NCI-H1105 treated with DMSO at 0.1 percent for 48 hours (cell line): Measurements from ENCODE around the gene PTPRA.
"Not testable (repeated sequence)": the region's sequence is repeated elsewhere in the genome, so short reads cannot be mapped to it uniquely, and the experiment has no call there.

Experiments used
- DNase-seq: peaks from one replicate; lab custom pipeline; 2025; lab: John Stamatoyannopoulos, UW

PTPRA gene

DNA sequence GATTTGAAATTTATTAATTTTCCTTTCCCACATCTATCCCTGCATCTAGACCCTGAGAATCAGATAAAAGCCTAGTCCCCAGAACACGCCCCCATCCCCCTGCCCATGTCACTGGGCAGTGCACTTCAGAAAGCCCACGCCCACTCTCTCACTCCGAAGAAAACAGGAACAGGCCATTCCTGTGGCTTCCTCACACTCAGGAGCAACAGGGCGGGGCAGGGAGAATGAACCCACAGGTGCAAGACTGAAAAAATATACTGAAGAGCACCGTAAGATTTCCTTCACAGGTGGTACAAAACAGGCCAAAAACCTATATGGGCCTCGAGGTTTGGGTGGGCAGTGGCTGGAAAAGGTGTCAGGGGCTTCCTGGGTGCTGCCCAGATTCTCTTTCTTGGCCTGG lies 201.5 kb downstream of the PTPRA start:
- DNase-seq: no peak

- not testable (repeated sequence) for DNase-seq
Observed at GRCh38 chr20:3075315-3075714, 202.0 kb downstream of the PTPRA start.

- DNase-seq: no peak
Observed at GRCh38 chr20:3077618-3078134, 204.4 kb downstream of the PTPRA start.

GRCh38 chr20:3080939-3081388 lies 207.7 kb downstream of the PTPRA start:
- DNase-seq: no peak

DNA sequence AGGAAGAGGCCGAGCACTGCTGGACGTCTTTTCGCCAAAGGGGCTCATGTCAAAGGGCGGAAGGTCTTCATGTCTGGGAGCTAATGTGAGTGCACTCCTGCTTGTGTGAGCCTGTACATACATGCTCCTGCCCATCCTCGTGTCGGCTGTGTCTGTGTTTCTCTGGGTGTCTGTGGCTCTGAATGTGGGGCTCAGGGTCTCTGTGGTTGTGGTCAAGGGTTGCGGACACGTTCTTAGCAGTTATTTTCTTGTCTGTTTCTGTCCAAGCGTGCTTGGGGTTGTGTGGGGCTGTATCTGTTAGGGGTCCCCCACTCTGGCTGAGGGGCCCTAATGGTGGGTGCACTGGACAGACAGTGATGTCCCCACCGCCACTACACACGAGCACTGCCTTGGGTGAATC lies 208.4 kb downstream of the PTPRA start:
- no peak for DNase-seq

GRCh38 chr20:3082306-3082951 lies 209.1 kb downstream of the PTPRA start:
- DNase-seq: no peak

DNA sequence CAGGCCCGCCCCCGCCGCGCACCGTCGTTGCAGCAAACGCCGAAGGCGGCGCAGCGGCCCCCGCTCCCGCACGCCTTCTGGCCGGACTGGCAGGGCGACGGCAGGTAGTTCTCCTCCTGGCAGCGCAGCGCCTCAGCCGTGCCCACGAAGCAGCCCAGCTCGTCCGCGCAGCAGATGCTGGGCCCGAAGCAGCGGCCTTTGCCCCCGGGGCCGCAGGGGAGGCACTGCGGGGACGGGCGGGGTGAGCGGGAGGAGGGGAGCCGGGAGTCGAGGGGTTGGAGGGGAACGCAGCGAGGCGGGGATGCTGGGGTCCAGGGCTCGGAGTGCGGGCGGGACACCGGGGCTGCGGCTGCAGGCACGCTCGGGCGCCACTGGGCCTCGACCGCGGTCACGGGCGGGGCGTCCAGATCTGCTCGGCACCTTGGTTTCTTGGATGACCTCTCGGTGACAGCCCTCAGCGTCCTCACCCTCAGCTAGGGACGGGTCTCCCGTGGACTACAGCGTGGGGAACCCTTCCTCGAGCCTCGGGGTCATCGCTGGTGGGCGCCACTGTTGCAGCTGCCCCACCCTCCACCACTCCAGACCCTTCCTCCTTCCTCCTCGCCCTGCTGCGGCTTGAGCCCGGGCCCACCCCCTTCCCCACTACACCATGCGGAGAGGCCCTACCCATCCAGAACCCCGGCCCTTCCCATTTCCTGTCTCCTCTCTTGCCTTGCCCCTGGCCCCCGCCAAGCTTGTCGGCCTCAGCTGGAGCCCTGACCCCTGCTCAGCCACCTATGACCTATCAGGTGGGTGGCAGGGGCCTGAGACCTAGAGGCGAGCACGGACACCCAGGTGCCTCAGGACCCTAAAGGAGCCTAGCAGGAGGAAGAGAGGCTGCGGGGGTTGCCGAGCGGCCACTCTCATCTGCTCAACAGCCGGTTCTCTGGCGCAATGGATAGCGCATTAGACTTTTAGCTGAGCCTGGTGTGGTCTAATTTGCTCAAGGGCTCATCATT lies 210.0 kb downstream of the PTPRA start:
- DNase-seq: no peak

DNA sequence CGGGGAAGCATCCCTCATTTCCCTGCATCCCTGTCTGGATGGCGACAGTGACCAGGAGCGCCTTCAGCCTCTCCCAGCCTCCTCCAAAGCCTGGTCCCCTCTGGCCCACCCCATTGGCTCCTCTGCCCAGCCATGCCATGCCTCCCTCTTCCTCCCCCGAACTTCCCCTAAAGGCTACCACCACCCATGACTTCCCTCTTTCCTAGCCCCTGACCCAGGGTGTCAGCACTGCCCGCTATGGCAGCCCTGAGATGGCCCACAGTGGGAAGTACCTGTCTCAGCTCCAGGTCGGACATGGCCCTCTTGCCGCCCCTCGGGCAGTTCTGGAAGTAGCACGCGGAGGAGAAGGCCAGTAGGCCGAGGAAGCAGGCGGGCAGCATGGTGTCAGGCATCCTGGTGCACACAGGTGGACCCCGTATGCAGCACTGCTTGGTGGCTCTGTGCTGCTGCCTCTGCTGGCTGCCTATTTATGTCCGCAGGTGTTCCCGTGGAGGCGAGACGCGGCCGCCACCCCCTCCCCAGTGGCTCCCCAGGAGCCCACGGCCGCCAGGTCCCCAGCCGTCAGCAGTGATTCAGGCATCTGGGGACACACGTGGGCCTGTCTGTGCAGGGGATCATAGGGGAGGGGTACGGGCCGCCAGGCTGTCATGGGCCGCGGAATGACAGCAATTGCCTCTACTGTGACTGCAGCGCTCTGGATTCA lies 211.2 kb downstream of the PTPRA start, which contains the start of gene AVP:
AVP (minus strand) TSS at position 442 of the 703 bp plus-strand sequence; CDS start at position 392, 50 bp downstream.
- no peak for DNase-seq

DNA sequence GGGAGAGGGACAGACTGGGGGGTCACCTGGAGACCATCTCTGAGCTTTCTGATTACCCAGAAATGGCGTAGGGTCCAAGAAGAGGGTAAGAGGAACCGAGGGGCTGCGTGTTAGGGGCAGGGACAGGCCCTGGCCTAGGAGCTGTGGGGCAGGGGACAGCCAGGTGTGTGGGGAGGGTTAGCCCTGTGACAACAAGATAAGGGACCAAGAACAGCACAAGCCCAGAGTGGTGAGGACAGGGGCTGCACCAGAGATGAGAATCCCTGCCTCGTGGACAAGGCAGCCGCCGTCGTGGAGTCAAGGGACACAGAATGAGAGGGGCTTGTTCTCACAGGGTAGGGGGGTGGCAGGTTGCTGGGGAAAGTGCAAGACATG lies 211.7 kb downstream of the PTPRA start:
- DNase-seq: no peak

GRCh38 chr20:3085571-3086072 lies 212.3 kb downstream of the PTPRA start:
- no peak for DNase-seq

DNA sequence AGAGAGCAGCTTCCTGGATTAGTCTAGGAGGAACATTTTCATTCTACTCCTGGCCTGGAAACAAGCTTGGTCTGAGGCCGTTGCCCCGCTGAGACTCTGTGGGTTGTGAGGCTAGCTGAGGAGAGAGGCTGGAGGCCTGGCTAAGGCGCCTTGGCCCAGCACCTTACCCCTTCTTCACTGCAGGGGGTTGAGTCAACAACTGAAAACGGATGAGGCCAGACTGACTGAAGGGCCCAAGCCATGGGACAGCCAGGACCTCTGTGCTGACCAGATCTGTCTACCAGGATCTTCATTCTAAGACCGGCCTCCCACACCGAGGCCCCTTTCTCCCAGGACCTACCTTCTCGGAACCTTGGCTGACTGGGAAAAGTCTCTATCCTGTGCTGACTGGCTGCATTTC lies 214.8 kb downstream of the PTPRA start:
- DNase-seq: no peak
